SK-MEL-5 (cell line): ENCODE measurements around the gene WRNIP1. TPM values are rescaled to one million over a fixed set of nuclear protein-coding genes. Genes with fewer than 3 reads are reported as not detected.

Experiments
- total RNA-seq: library from RNA; depleted of rRNA; stranded (reverse); fragments of >200 nt; shearing (Covaris generic); gene quantifications from 2 replicates; pipeline ENCODE4 v1.2.3, GENCODE V29; 2014; rRNA removed

WRNIP1 gene
- total RNA-seq, 1 experiment from 2014 or later, result 96.8 TPM

Other genes starting within 250 kb of the WRNIP1 start
- gene MYLK4, start 14.5 kb upstream of the WRNIP1 start, total RNA-seq, result 0.24 and 0.34 TPM in 2 replicates
- gene SERPINB1, start 76.5 kb downstream of the WRNIP1 start, total RNA-seq, result 3.7 and 4.4 TPM in 2 replicates
- gene SERPINB9, start 137.9 kb downstream of the WRNIP1 start, total RNA-seq, result not detected in 2 replicates
- 63.8 and 65.5 TPM in 2 replicates for gene SERPINB6, start 206.2 kb downstream of the WRNIP1 start, total RNA-seq
- gene NQO2, start 234.5 kb downstream of the WRNIP1 start, total RNA-seq, result 35.8 and 40.0 TPM in 2 replicates